ENCODE results near the gene PRKAG1. TPM values are rescaled to one million over a fixed set of nuclear protein-coding genes. Genes with fewer than 3 reads are reported as not detected.

Gene PRKAG1
- total RNA-seq, 2 experiments from 2014 or later, result 22.8 to 45.9 TPM

Small RNA genes within 50 kb of the gene (small RNA-seq; reads per million reads assigned to genes)
- not detected for gene RNU6-940P

Other genes with a start within 250 kb of the PRKAG1 start
- gene ADCY6, start 229.7 kb downstream of the PRKAG1 start, total RNA-seq (2014; rRNA removed; shearing (Covaris generic)), result not detected in 2 replicates
- gene ADCY6, start 229.7 kb downstream of the PRKAG1 start, total RNA-seq (2022), result not detected in 2 replicates
- 5.6 and 5.9 TPM in 2 replicates for gene CACNB3, start 200.3 kb downstream of the PRKAG1 start, total RNA-seq (2014; rRNA removed; shearing (Covaris generic))
- 20.6 and 23.0 TPM in 2 replicates for gene CACNB3, start 200.3 kb downstream of the PRKAG1 start, total RNA-seq (2022)
- 91.1 and 101 TPM in 2 replicates for gene DDX23, start 166.6 kb downstream of the PRKAG1 start, total RNA-seq (2014; rRNA removed; shearing (Covaris generic))
- 103 and 119 TPM in 2 replicates for gene DDX23, start 166.6 kb downstream of the PRKAG1 start, total RNA-seq (2022)
- 6.5 and 7.3 TPM in 2 replicates for gene RND1, start 152.9 kb downstream of the PRKAG1 start, total RNA-seq (2014; rRNA removed; shearing (Covaris generic))
- gene RND1, start 152.9 kb downstream of the PRKAG1 start, total RNA-seq (2022), result 12.7 and 13.9 TPM in 2 replicates
- gene FKBP11, start 93.3 kb downstream of the PRKAG1 start, total RNA-seq (2014; rRNA removed; shearing (Covaris generic)), result 18.7 TPM in 2 replicates
- 60.4 and 66.2 TPM in 2 replicates for gene FKBP11, start 93.3 kb downstream of the PRKAG1 start, total RNA-seq (2022)
- gene ARF3, start 61.3 kb downstream of the PRKAG1 start, total RNA-seq (2014; rRNA removed; shearing (Covaris generic)), result 41.2 and 42.9 TPM in 2 replicates
- gene ARF3, start 61.3 kb downstream of the PRKAG1 start, total RNA-seq (2022), result 106 and 133 TPM in 2 replicates
- gene WNT10B, start 47.0 kb downstream of the PRKAG1 start, total RNA-seq (2014; rRNA removed; shearing (Covaris generic)), result not detected in 2 replicates
- gene WNT10B, start 47.0 kb downstream of the PRKAG1 start, total RNA-seq (2022), result not detected in 2 replicates
- gene WNT1, start 40.5 kb downstream of the PRKAG1 start, total RNA-seq (2014; rRNA removed; shearing (Covaris generic)), result not detected in 2 replicates
- not detected in 2 replicates for gene WNT1, start 40.5 kb downstream of the PRKAG1 start, total RNA-seq (2022)
- 0.13 and 0.23 TPM in 2 replicates for gene DDN, start 19.4 kb downstream of the PRKAG1 start, total RNA-seq (2014; rRNA removed; shearing (Covaris generic))
- gene DDN, start 19.4 kb downstream of the PRKAG1 start, total RNA-seq (2022), result 0.18 TPM in 1 of 2 replicates, not detected in the other
- gene KMT2D, start 42.0 kb upstream of the PRKAG1 start, total RNA-seq (2014; rRNA removed; shearing (Covaris generic)), result 41.8 and 43.2 TPM in 2 replicates
- 122 and 129 TPM in 2 replicates for gene KMT2D, start 42.0 kb upstream of the PRKAG1 start, total RNA-seq (2022)
- gene RHEBL1, start 51.2 kb upstream of the PRKAG1 start, total RNA-seq (2014; rRNA removed; shearing (Covaris generic)), result 3.0 and 3.7 TPM in 2 replicates
- 3.1 and 3.4 TPM in 2 replicates for gene RHEBL1, start 51.2 kb upstream of the PRKAG1 start, total RNA-seq (2022)
- 0.06 TPM in 1 of 2 replicates, not detected in the other for gene DHH, start 76.0 kb upstream of the PRKAG1 start, total RNA-seq (2014; rRNA removed; shearing (Covaris generic))
- gene DHH, start 76.0 kb upstream of the PRKAG1 start, total RNA-seq (2022), result 0.17 and 0.31 TPM in 2 replicates
- gene LMBR1L, start 92.1 kb upstream of the PRKAG1 start, total RNA-seq (2014; rRNA removed; shearing (Covaris generic)), result 26.8 and 37.2 TPM in 2 replicates
- gene LMBR1L, start 92.1 kb upstream of the PRKAG1 start, total RNA-seq (2022), result 43.6 and 48.1 TPM in 2 replicates
- gene TUBA1B, start 112.6 kb upstream of the PRKAG1 start, total RNA-seq (2014; rRNA removed; shearing (Covaris generic)), result 3,393 and 3,539 TPM in 2 replicates
- gene TUBA1B, start 112.6 kb upstream of the PRKAG1 start, total RNA-seq (2022), result 2,079 and 2,137 TPM in 2 replicates
- gene TUBA1A, start 170.3 kb upstream of the PRKAG1 start, total RNA-seq (2014; rRNA removed; shearing (Covaris generic)), result 189 and 214 TPM in 2 replicates
- gene TUBA1A, start 170.3 kb upstream of the PRKAG1 start, total RNA-seq (2022), result 136 and 159 TPM in 2 replicates
- gene TUBA1C, start 246.3 kb upstream of the PRKAG1 start, total RNA-seq (2014; rRNA removed; shearing (Covaris generic)), result 256 and 291 TPM in 2 replicates
- gene TUBA1C, start 246.3 kb upstream of the PRKAG1 start, total RNA-seq (2022), result 254 and 276 TPM in 2 replicates

All from OCI-LY7 (cell line).